GM21723 (cell line): Measurements from ENCODE around the gene SMIM20.

Source experiments
- ATAC-seq: cut with Tn5 transposase; IDR thresholded peaks from one replicate; pipeline ENCODE4 v1.9.1; 2021; ENCODE audit warnings: mild to moderate bottlenecking, moderate library complexity; ENCODE audit not compliant: unreplicated experiment

The SMIM20 gene

DNA sequence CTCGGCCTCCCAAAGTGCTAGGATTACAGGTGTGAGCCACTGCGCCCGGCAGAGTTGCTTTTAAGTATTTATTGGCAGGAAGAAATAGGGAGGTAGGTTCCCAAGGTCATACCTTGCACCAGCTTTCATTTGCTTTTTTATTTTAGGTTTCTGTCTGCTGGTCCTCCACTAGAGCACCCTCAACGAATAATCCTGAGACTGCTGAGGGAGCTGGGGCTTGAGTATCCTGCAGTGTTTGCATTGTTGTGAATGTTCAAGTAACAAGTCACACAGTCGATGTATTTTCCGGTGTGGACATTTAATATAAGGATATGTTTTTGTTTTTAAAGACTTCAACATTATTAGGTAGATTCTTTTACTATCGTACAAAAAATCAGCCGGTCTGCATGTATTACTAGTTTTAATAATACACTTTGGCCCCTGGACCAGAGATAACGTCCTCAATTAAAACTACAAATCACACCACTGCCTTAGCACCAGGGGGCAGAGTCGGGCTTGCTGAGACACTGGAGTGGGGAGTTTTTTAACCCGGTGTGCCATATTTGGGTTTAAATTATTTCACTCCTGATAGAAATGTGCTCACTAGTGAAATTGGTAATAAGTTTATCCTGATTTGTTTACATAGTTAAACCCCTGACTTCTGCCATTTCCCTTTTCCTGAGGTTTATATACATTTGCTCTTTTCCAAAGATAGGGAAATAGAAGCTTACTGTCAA is 11.6 kb downstream of the SMIM20 start:
- ATAC-seq: peak; percentile 84

DNA sequence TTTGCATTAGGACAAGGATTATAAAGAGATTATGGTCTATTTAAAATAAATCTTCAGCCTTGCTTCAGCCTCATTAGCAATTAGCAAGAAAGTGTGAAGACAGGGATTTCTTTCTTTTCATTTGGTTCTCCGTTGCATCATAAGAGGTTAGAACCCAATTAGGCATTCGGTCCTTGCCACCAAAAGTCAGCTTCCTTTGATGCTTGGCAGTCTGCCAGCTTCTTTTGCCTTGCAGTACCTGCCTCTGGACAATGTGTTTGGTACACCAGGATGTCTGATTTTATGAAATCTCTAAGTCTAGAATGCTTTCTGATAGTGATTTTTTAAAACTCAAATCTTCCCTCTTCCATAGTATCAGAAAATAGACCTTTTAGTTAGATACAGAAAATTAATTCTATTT is 12.4 kb downstream of the SMIM20 start:
- no peak for ATAC-seq

DNA sequence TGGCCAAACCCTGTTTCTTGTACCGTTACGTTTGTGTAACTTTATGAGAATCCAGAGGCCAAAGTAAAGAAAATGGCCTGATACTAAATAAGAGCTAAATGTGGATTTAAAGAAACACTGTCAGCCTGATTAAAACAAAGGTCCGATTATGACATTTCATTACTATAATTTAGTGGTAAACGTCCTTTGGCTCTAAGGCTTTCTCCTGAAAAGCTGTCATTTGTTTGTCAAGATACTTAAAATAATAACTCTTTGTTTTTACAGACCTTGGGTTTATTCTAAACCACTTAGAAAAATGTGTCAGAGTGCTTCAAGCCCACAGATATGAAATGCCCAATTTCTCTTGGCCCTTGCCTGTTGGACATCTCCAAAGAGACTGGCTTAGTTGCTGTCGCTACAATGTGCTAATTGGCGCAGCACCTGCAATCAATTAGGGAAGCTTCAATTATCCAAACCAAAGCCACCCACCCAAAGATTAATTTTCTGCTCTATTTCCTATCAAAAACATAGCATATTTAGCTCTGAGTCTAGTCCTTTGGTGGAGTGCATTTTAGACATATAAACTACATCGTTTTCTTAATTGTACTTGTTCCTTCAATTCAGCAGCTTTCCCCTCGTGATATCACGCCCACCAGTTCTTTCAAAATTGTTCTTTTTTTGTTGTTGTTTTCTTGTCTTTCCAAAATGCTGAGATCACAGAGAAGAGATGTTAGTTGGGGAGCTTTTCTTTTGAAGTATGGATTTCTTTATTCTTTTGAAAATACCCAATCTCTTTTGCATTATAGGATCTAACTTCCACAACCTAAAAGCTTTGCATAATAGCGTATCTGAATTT is 13.6 kb downstream of the SMIM20 start:
- no peak for ATAC-seq

DNA sequence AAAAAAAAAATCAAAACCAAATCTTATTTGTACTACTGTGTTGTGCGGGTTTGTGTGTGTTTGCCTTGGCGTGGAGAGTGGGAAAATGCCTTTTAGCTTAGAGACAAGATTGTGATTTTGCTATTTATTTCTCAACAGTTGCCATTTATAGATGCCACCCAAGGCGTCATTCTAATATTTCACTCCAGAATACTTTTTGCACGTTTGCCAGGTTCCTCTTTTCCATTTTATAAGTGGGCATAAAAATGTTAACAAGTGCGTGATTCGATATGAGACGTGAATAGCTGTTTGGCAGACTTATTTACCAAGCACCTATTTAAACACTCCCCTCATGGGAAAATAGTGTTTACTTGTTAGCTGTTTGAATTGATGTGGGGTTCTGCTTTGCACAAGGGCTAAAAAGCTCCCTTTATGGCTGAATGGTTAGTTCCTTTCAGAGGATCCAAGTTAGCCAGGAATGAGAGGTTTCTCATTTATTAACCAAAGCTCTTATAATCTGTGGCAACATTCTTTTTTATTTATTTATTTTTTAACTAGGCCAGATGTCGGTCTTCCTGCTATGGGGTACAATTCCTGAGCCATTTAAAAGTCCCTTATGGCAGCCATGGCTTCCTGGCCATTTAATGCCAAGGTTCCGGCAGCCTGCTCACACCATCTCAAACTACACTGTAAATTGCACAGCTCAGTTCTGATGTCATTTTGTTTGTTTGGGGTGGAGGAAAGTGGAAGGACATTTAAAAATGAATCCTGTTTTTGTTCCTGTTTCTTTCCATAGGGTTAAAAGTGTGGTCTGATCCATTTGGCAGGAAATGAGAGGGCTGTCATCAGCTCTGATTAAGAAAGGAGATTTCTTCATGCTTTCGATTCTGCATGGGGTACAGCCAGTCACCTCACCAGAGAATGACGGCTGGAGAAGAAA is 14.6 kb downstream of the SMIM20 start:
- ATAC-seq: no peak

DNA sequence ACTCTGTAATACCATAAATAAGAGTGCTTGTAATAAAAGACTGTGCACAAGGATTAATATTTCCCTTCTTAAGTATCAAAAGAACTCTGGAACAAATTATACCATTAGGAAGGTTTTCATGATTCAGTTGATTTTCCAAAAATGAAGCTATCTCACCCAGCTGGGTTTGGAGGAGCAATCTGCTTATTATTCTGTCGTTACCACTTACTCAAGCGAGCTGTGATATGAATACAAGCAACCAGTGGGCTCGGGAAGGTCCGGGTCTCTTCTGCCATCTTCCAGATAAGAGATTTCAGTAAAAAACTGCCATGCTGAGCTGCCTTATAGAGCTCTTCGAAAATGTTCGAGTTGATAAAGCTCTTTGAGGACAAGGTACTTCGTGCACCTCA is 15.3 kb downstream of the SMIM20 start:
- ATAC-seq: no peak

DNA sequence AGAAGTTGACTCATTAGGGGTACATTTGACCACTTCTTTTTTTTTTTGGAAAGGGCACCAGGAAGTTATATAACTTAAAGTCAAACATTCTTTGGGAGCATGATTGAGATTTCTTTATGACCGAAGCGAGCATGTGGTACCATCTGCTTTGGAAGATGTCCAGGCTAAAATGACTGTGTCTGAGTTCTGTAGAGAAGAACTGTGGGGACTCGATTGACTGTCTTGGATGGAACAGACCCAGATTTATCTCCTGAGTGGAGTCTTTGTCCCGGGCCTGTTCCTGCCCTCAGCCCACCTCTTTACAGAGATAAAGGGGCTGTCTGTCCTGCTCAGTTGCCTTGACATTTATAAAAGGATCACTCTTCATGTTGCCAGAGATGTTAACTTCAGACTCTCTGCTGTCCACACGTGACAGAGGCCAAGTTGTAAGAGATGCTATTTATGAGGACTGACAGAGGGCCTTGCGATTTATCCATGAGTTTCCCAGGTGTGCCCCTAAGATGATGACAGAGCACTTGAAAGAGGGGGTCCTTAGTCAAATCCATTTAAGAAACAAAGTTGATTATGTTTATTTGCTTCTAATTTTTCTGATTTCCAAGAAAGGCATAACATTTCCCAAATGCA is 16.8 kb downstream of the SMIM20 start:
- ATAC-seq: no peak

DNA sequence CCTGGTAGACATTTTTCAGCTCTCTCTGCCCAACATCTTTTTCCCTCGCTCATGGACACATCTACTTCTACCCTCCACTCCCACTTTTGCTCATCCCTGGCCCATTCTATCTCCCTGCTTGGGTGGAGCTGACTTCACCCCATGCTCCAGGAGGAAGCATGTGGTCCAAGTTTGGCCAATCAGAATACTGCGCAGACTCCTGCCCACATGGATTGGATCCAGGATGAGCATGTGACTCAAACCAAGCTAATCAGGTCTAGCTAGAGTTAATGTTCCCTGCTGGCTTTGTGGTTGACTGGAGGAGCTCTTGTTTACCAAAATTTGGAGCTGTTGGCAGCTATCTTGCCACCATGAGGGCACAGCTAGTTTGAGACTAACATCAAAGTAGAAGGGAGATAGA is 22.7 kb downstream of the SMIM20 start:
- no peak for ATAC-seq

DNA sequence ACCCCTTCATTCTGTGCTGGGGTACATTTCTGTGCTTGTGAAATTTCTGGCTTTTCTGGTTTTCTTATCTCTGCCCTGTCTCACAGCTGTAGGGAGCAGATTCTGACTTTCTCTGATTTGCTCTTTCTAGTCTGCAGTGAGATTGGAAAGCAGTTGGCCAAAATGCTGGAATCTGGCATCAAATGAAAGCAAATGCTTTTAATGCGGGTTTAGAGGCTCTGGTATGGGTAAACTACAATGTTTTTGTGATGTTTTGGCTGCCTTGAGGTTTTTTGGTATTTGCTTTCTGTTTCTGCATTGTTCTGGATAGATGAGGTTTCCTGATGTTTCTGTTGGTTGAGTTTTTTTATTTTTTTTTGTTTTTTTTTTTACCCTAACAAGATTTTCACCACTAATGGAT is 23.8 kb downstream of the SMIM20 start:
- ATAC-seq: peak; percentile 27

DNA sequence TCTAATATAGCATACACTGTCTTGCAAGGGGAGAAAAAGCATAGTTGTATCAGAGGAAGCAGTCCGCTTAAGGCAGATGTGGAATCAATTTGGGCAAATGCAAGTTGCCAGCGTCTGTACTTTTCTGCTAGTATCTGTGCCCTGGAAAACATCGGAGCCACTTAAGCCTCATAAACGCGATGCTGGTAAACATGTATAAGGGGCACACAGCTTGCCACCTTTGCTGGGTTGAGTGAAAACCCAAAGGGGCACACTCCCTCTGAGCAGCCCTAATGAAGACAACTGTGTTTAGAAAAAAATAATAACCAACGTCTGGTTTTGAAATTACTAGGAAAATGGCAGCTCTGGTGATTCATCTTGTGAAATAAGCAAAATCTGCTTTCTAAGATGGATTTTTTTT is 24.3 kb downstream of the SMIM20 start:
- peak; percentile 41 for ATAC-seq

DNA sequence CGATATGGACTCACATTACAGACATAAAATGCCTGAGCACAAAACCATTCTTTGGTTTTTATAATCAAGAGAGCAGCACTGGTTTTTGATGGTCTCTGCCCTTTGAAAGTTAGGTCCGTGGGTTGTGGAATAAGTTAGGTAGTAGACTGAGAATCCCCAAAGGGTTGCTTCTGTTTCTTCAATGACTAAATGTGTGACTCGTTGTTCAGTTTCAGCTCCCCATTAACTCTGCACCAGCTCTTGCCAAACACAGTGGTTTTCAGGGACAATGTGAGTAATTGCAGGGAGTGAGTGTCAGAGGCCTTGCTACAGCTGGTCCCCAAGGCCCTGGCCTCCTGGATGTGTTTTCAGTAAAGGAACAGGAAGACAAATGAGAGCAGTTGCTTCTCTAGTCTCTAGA is 24.8 kb downstream of the SMIM20 start:
- ATAC-seq: peak; percentile 88

DNA sequence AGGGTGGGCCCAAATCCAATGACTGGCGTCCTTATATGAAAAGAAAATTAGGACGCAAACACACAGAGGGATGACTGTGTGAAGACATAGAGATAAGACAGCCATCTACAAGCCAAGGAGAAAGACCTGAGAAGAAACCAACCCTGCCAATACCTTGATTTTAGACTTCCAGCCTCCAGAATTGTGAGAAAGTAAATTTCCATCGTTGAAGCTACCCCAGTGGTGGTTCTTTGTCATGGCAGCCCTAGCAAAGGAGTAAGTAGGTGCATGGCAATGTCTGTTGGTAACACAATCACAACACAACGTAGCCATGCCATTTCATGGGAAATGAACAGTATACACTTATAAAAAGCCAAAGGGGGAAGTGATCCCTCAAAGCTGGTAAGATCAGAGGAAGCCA is 25.3 kb downstream of the SMIM20 start:
- ATAC-seq: no peak

DNA sequence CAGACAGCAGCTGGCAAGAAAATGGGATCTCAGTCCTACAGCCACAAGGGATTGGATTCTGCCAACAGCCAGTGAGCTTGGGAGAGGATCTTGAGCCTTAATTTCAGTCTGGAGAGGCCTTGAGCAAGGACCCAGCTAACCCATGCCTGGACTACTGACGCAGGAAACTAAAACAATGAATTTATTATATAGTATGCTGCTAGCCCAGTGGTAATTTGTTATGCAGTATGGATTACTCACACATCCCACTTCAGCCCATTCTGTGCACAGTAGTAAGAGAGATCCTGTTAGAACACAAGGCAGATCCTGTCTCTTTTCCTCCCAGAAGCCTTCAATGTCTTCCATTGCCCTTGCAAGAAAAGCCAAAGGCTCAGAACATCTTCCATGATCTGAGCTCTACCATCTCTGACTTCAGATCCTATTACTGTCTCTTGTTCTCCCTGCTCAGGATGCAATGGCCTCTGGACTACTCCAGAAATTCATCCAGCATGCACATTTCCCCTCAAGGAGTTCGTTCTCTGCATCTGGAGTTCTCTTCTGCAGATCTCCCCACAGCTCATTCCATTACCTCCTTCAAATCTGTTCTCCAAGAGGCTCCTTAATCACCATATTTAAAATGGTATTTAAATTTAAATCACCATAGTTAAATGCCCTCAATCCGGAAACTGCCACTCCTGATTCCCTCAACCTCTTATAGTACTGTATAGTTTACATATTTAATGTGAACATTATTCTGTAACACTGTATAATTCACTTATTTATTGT is 27.6 kb downstream of the SMIM20 start:
- ATAC-seq: no peak

DNA sequence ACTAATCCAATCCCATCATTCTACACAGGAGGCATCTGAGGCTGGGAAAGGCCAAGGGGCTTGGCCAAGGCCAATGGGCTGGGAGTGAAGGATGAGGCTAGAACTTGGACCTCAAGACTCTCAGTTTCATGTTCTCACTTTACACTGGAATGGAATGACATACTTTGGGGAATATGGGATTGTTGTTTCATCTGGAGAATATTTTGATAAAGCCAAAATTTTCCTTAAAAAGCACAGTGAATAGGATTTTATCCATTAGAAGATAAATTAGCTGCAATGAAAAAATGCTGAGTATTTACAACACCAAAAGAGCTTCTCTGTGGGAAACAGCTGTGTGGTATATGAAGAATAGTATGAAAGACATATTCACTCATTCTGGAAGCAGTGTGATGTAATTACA is 29.3 kb downstream of the SMIM20 start:
- ATAC-seq: no peak

DNA sequence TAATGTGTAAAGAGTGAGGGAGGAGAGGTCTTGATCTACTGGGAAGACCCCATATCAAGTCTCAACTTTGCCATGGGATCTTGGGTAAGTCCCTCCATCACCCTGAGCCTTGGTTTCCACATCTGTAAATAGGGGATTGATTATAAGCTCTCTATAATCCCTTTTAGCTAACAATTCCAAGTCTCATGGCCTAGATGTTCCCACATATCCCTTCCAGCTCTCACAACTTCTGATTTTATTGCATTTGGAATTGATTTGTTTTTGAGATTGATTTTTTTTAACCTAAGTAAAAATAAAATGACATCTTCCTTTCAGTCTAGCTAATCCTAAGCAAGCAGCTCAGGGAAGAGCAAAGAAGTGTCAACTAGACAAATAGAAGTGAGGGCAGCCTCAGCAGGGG is 29.8 kb downstream of the SMIM20 start:
- no peak for ATAC-seq

DNA sequence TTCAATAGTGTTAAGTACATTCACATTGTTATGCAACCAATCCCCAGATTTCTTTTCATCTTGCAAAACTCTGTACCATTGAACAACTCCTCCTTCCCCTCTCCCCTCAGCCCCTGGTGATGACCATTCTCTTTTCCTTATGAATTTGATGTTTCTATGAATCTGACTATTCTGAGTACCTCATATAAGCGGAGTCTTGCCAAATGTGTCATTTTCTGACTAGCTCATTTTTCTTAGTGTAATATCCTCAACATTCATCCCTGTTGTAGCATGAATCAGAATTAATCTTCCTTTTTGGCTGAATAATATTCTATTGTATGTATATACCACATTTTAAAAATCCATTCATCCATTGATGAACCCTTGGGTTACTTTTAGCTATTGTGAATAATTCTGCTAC is 34.0 kb downstream of the SMIM20 start:
- ATAC-seq: no peak

DNA sequence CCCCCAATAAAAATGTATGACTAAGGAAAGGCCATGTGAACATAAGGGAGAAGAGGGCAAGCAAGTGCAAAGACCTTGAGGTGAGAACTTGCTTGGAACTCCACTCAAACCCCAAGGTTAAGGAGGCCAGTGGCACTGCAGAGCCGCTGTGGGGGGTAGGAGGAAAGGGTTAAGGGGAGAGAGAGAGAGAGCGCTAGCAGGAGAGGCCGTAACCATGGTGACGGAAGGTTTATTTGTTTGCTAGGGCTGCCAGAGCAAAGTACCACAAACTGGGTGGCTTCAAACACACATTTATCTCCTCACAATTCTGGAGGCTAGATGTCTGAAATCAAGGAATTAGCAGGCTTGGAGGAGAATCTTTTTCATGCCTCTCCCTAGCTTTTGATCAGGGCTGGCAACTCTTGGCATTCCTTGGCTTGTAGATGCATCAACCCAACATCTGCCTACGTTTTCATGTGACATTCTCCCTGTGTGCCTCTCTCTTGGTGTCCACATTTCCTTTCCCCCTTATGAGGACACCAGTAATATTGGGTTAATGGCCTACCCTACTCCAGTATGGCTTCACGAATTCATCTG is 35.2 kb downstream of the SMIM20 start:
- no peak for ATAC-seq

DNA sequence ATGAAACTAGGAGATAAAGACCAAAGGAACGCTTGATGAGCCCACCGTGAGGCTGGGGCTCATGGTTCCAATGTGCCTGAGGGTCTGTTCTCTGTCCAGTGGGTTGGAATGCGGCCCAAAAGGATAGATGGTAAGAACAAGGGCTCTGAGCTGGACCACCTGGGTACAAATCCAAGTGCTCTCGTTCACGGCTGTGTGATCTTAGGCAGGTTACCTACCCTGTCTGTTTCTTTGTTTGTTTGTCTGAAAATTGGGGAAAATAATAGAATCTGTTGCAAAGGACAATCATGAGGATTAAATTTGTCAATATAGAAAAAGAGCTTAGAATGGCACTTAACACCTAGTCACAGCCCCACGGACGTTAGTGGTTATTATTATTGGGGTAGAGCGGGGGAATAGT is 36.0 kb downstream of the SMIM20 start:
- no peak for ATAC-seq

DNA sequence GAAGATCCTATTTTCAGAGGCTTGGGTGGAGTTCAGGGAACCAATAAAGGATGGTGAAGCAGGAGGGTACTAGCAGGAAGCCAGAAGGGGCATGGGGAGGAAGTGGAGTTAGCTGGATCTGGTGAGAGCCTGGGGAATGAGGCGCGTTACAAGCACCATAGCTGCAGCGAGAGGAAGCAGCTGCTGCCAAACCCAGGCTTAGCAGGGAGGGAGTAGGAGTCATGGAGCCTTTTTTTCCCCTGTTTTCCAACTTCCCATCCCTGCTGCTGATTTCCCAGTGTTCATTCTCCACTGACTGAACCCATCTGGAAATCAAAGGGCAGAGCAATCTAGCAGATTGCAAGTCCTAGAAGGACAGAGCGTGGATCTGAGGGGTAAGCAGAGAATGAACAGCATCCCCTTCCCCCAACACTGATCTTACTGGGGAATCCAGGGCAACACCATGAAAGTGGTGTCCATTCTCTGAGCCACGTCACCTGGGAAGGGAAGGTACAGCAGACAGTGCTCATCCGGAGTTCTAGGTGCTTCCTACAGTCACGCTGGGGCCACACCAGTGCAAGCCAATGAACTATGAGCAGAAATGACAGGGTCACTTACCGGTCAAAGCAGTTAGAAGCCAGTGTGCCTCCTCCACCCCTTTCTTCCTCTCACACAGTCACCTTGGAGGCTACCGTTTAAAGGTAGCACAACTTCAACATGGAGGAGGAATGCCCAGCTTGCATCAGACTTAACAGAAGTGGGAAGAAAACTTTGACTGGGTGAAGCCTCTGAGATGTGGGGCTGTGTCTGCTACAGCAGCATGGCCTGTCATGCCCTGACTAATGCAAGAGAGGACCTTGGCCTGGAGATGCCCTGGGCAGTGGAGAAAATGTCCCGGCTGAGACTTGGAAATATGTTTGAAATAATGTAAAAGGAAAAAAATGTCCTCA is 36.7 kb downstream of the SMIM20 start:
- ATAC-seq: no peak
